ENCODE data around the gene M1AP.

Gene M1AP

GRCh38 chr2:74599676-74600075, 48.5 kb downstream of the M1AP start:
- H3K4me3 ChIP-seq (ENCODE audit: low read length), result no peak overlapping the region
- no peak for TF ChIP-seq CTCF (IDR thresholded peaks at IDR 0.05; ENCODE audit: insufficient read depth, low read depth, low read length, missing control alignments)
- DNase-seq (ENCODE audit: low read depth), result no peak

GRCh38 chr2:74597410-74597809, 50.7 kb downstream of the M1AP start:
- no peak for DNase-seq (ENCODE audit: low read depth)
- no peak for TF ChIP-seq CTCF (IDR thresholded peaks at IDR 0.05; ENCODE audit: insufficient read depth, low read depth, low read length, missing control alignments)
- H3K4me3 ChIP-seq (ENCODE audit: low read length), result no peak overlapping the region

- no peak for DNase-seq (ENCODE audit: low read depth)
- no peak overlapping the region for H3K4me3 ChIP-seq (ENCODE audit: low read length)
- no peak for TF ChIP-seq CTCF (IDR thresholded peaks at IDR 0.05; ENCODE audit: insufficient read depth, low read depth, low read length, missing control alignments)
These were observed 51.5 kb downstream of the M1AP start for GRCh38 chr2:74596584-74596983.

GRCh38 chr2:74593826-74594772, 54.0 kb downstream of the M1AP start:
- no peak for DNase-seq (ENCODE audit: low read depth)
- no peak overlapping the region for H3K4me3 ChIP-seq (ENCODE audit: low read length)
- TF ChIP-seq CTCF (IDR thresholded peaks at IDR 0.05; ENCODE audit: insufficient read depth, low read depth, low read length, missing control alignments), result no peak

- no peak for DNase-seq (ENCODE audit: low read depth)
- TF ChIP-seq CTCF (IDR thresholded peaks at IDR 0.05; ENCODE audit: insufficient read depth, low read depth, low read length, missing control alignments), result no peak
- no peak overlapping the region for H3K4me3 ChIP-seq (ENCODE audit: low read length)
These were observed 59.5 kb downstream of the M1AP start for GRCh38 chr2:74588664-74589063.

- peak; percentile 71 for TF ChIP-seq CTCF (IDR thresholded peaks at IDR 0.05; ENCODE audit: insufficient read depth, low read depth, low read length, missing control alignments)
- DNase-seq (ENCODE audit: low read depth), result peak; percentile 71
- H3K4me3 ChIP-seq (ENCODE audit: low read length), result no peak overlapping the region
These were observed 60.4 kb downstream of the M1AP start for GRCh38 chr2:74587664-74588277.

Data from epithelial cell of esophagus (primary cell).